WTC11 (cell line): ENCODE results near the gene ARHGAP32. TPM values are rescaled to one million over a fixed set of nuclear protein-coding genes. Genes with fewer than 3 reads are reported as not detected.

Experiments
- ATAC-seq: fragments of 200-7000 bp; cut with Tn5 transposase; 2 replicates; pipeline ENCODE4 v1.10.0; 2021; ENCODE audit warnings: mild to moderate bottlenecking, moderate library complexity
- CTCF ChIA-PET: fragments of 300-600 bp; sonication (Branson Sonifier 250); formaldehyde crosslinking; loops from one replicate; lab custom pipeline; 2021; ENCODE audit warnings: antibody characterized with exemption; lab: Charles Lee
- POLR2A ChIA-PET: fragments of 350-600 bp; sonication (Branson Sonifier 250); formaldehyde crosslinking; loops from one replicate; lab custom pipeline; 2021; ENCODE audit warnings: antibody characterized with exemption; lab: Charles Lee
- DNase-seq: peaks from one replicate; pipeline ENCODE4 v3.0.0; 2021; ENCODE audit warnings: low spot score
- H3K27ac Mint-ChIP-seq: 2 replicates; pipeline ENCODE4 v1.8.0; 2021; ENCODE audit warnings: mixed read lengths
- H3K27me3 Mint-ChIP-seq: 2 replicates; pipeline ENCODE4 v1.8.0; 2021; ENCODE audit warnings: low read depth, mild to moderate bottlenecking, moderate library complexity, mixed read lengths
- H3K36me3 Mint-ChIP-seq: 2 replicates; pipeline ENCODE4 v1.8.0; 2021; ENCODE audit warnings: mixed read lengths
- H3K4me1 Mint-ChIP-seq: 2 replicates; pipeline ENCODE4 v1.8.0; 2022; ENCODE audit warnings: mixed read lengths
- H3K4me3 Mint-ChIP-seq: 2 replicates; pipeline ENCODE4 v1.8.0; 2021; ENCODE audit warnings: mild to moderate bottlenecking, moderate library complexity, mixed read lengths
- H3K9me3 Mint-ChIP-seq: 2 replicates; pipeline ENCODE4 v1.8.0; 2021; ENCODE audit warnings: mixed read lengths
- AFF4 ChIP-seq: sonication (generic); formaldehyde crosslinking; IDR thresholded peaks from 2 replicates; pipeline ENCODE4 v1.8.1; 2023; ENCODE audit warnings: mild to moderate bottlenecking, missing genetic modification reagents, borderline replicate concordance
- ATF1 ChIP-seq: sonication (generic); formaldehyde crosslinking; IDR thresholded peaks from 2 replicates; pipeline ENCODE4 v1.8.1; 2023; ENCODE audit warnings: mild to moderate bottlenecking, moderate library complexity, missing genetic modification reagents
- FOXK1 ChIP-seq: sonication (generic); formaldehyde crosslinking; IDR thresholded peaks from 2 replicates; pipeline ENCODE4 v1.8.0; 2022; ENCODE audit warnings: mild to moderate bottlenecking, moderate library complexity, missing genetic modification reagents
- GTF2I ChIP-seq: fragments of 250-450 bp; sonication (Bioruptor Pico); conservative IDR thresholded peaks from 2 replicates; pipeline ENCODE4 v1.4.0; 2021; ENCODE audit warnings: mild to moderate bottlenecking
- IRF1 ChIP-seq: sonication (generic); formaldehyde crosslinking; IDR thresholded peaks from 2 replicates; pipeline ENCODE4 v1.8.0; 2023; ENCODE audit warnings: missing genetic modification reagents
- MYBL2 ChIP-seq: sonication (generic); formaldehyde crosslinking; IDR thresholded peaks from 2 replicates; pipeline ENCODE4 v1.8.1; 2023; ENCODE audit warnings: mild to moderate bottlenecking, moderate library complexity, missing genetic modification reagents
- PRDM15 ChIP-seq: sonication (generic); formaldehyde crosslinking; IDR thresholded peaks from 2 replicates; pipeline ENCODE4 v1.8.0; 2022; ENCODE audit warnings: missing genetic modification reagents
- PRRX2 ChIP-seq: fragments of 250-450 bp; sonication (Bioruptor Pico); IDR thresholded peaks from 2 replicates; pipeline ENCODE4 v1.8.0; 2021; ENCODE audit warnings: mild to moderate bottlenecking
- SOX15 ChIP-seq: fragments of 250-450 bp; sonication (Bioruptor Pico); IDR thresholded peaks from 2 replicates; pipeline ENCODE4 v1.9.0; 2021; ENCODE audit warnings: mild to moderate bottlenecking
- ZBTB21 ChIP-seq: sonication (generic); formaldehyde crosslinking; IDR thresholded peaks from 2 replicates; pipeline ENCODE4 v1.8.1; 2023; ENCODE audit warnings: mild to moderate bottlenecking, missing genetic modification reagents, borderline replicate concordance
- ZMAT4 ChIP-seq: fragments of 250-450 bp; sonication (Bioruptor Pico); IDR thresholded peaks from 2 replicates; pipeline ENCODE4 v1.9.0; 2021; ENCODE audit warnings: mild to moderate bottlenecking
- ZNF121 ChIP-seq: sonication (generic); formaldehyde crosslinking; IDR thresholded peaks from 2 replicates; pipeline ENCODE4 v1.8.0; 2023; ENCODE audit warnings: missing genetic modification reagents
- ZNF138 ChIP-seq: sonication (generic); formaldehyde crosslinking; conservative IDR thresholded peaks from 2 replicates; pipeline ENCODE4 v1.8.1; 2022; ENCODE audit warnings: mild to moderate bottlenecking, moderate library complexity, missing genetic modification reagents
- ZNF263 ChIP-seq: sonication (generic); formaldehyde crosslinking; IDR thresholded peaks from 2 replicates; pipeline ENCODE4 v1.8.1; 2022; ENCODE audit warnings: low read depth, mild to moderate bottlenecking, moderate library complexity, missing genetic modification reagents
- total RNA-seq: library from RNA; stranded (reverse); gene quantifications from 3 replicates; pipeline ENCODE4 v1.2.3, GENCODE V29; 2021
- TF ChIP-seq, protein P1 (sequence below): sonication (generic); formaldehyde crosslinking; IDR thresholded peaks from 2 replicates; pipeline ENCODE4 v1.8.1; 2023; ENCODE audit warnings: mild to moderate bottlenecking, missing genetic modification reagents
- TF ChIP-seq, protein P2 (sequence below): sonication (generic); formaldehyde crosslinking; IDR thresholded peaks from 2 replicates; pipeline ENCODE4 v1.8.1; 2022; ENCODE audit warnings: mild to moderate bottlenecking, missing genetic modification reagents, moderate library complexity, borderline replicate concordance
- TF ChIP-seq, protein P3 (sequence below): sonication (generic); formaldehyde crosslinking; IDR thresholded peaks from 2 replicates; pipeline ENCODE4 v1.8.1; 2022; ENCODE audit warnings: mild to moderate bottlenecking, moderate library complexity, missing genetic modification reagents

ARHGAP32 gene
- total RNA-seq, 1 experiment from 2014 or later, result 25.6 TPM

DNA sequence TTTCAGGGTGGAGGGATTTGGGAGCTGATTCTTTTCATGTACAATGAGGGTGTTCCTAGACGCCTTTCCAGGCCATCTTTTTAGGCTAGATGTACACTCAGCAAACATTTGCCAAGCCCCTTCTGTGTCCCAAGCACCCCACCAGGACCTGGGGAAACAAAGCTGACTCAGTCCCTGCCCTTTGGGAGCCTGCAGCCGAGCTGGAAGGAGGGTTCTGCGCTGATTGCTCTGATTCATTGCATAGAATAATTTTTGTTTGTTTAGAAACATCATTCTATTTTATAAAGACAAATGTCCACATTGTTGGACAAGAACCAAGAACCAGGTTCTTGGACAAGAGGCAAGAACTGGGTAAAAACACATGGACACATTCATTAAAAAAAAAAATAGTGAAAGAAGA is 266.1 kb downstream of the ARHGAP32 start:
- Mint-ChIP-seq H3K9me3 (no peaks in the 10 kb centered on the region), H3K4me1 (peaks cover 57% of the 10 kb centered on the region), H3K27me3 (peaks cover 85% of the 10 kb centered on the region), H3K27ac (no peak overlapping the region), H3K4me3 (no peak overlapping the region), H3K36me3 (no peaks in the 10 kb centered on the region)
- no peak for ATAC-seq
- POLR2A ChIA-PET, result interaction anchor here (0.7 to 1.0 kb wide), 2 partner anchors 8 to 267 kb away, joined by 3 to 4 read pairs; no protein-coding TSS in a partner anchor
- CTCF ChIA-PET, result interaction anchor here (0.7 to 3.0 kb wide), 7 partner anchors 10 to 478 kb away, joined by 3 to 10 read pairs (median 4); no protein-coding TSS in a partner anchor
- DNase-seq, result no peak
- TF ChIP-seq ZNF263 (no peak), IRF1 (CRISPR knock-in tag) (no peak), GTF2I (no peak), PRDM15 (CRISPR knock-in tag) (no peak), ATF1 (CRISPR knock-in tag) (no peak), MYBL2 (CRISPR knock-in tag) (no peak), ZNF138 (no peak), AFF4 (no peak), PRRX2 (CRISPR knock-in tag) (no peak), ZNF121 (CRISPR knock-in tag) (no peak), ZMAT4 (CRISPR knock-in tag) (no peak), ZBTB21 (CRISPR knock-in tag) (no peak), SOX15 (CRISPR knock-in tag) (no peak), FOXK1 (CRISPR knock-in tag) (no peak)
- TF ChIP-seq, protein P1, sequence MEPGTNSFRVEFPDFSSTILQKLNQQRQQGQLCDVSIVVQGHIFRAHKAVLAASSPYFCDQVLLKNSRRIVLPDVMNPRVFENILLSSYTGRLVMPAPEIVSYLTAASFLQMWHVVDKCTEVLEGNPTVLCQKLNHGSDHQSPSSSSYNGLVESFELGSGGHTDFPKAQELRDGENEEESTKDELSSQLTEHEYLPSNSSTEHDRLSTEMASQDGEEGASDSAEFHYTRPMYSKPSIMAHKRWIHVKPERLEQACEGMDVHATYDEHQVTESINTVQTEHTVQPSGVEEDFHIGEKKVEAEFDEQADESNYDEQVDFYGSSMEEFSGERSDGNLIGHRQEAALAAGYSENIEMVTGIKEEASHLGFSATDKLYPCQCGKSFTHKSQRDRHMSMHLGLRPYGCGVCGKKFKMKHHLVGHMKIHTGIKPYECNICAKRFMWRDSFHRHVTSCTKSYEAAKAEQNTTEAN (CRISPR knock-in tag), result no peak
- TF ChIP-seq, protein P2, sequence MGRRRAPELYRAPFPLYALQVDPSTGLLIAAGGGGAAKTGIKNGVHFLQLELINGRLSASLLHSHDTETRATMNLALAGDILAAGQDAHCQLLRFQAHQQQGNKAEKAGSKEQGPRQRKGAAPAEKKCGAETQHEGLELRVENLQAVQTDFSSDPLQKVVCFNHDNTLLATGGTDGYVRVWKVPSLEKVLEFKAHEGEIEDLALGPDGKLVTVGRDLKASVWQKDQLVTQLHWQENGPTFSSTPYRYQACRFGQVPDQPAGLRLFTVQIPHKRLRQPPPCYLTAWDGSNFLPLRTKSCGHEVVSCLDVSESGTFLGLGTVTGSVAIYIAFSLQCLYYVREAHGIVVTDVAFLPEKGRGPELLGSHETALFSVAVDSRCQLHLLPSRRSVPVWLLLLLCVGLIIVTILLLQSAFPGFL (CRISPR knock-in tag), result no peak
- TF ChIP-seq, protein P3, sequence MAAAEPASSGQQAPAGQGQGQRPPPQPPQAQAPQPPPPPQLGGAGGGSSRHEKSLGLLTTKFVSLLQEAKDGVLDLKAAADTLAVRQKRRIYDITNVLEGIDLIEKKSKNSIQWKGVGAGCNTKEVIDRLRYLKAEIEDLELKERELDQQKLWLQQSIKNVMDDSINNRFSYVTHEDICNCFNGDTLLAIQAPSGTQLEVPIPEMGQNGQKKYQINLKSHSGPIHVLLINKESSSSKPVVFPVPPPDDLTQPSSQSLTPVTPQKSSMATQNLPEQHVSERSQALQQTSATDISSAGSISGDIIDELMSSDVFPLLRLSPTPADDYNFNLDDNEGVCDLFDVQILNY, result no peak
